Adrenal gland (tissue), 12 donors: ENCODE measurements around the gene SORBS2. TPM values are rescaled to one million over a fixed set of nuclear protein-coding genes. Genes with fewer than 3 reads are reported as not detected.
A peak's percentile ranks its signal among the peaks of the same experiment; 100 is the strongest.

Source experiments
- DNase-seq, 7 donors: peaks; one replicate each; pipeline ENCODE4 v3.0.0-alpha.2; 2019 to 2020
- H3K27ac ChIP-seq, 5 donors: fragments of 200-600 bp; sonication (generic) in 4 of 5; 1 replicate in 3 of 5; 2 replicates in 2 of 5; pipeline versions ENCODE4 v1.5.1 to v1.8.0; 2016 to 2020; ENCODE audit warnings: mild to moderate bottlenecking in 1 of 5
- H3K27me3 ChIP-seq: fragments of 200-600 bp; 2 replicates; pipeline ENCODE4 v1.8.0; 2021
- H3K36me3 ChIP-seq, 2 donors: fragments of 200-600 bp; replicated peaks in 1 of 2; 1 replicate in 1 of 2; 2 replicates in 1 of 2; pipeline versions ENCODE4 v1.5.1 to v1.8.0; 2018 to 2022
- H3K4me1 ChIP-seq, 2 donors: fragments of 200-600 bp; replicated peaks in 1 of 2; 1 replicate in 1 of 2; 2 replicates in 1 of 2; pipeline versions ENCODE4 v1.5.1 to v1.8.0; 2018 to 2021
- H3K4me3 ChIP-seq, 4 donors: fragments of 200-600 bp; sonication (generic) in 3 of 4; one replicate each; pipeline ENCODE4 v1.5.1; 2016 to 2018
- H3K9me3 ChIP-seq, 3 donors: fragments of 200-600 bp; sonication (generic) in 1 of 3; replicated peaks in 1 of 3; 1 replicate in 2 of 3; 2 replicates in 1 of 3; pipeline versions ENCODE4 v1.5.1 to v1.8.0; 2016 to 2021
- POLR2A ChIP-seq, 2 donors: fragments of 450-650 bp; IDR thresholded peaks; one replicate each; pipeline ENCODE4 v1.6.1; 2017; ENCODE audit warnings: antibody characterized with exemption in 2 of 2, mild to moderate bottlenecking in 2 of 2, moderate library complexity in 1 of 2
- WGBS, 4 donors: extraction: QIAGEN DNeasy Blood & Tissue Kit in 2 of 4; methylation state at CpG; one replicate each; pipeline versions ENCODE4 v1.1.5 to v1.1.7; 2013 to 2017; 5-methylcytosine and 5-hydroxymethylcytosine counted together
- intact Hi-C, 2 donors: fragments of 100-400 bp; cut with DNase I; formaldehyde crosslinking; loops; one replicate each; pipeline versions ENCODE4 v1.14.1 to v1.15.0; 2022 to 2023
- polyA plus RNA-seq, 3 donors: library from polyadenylated mRNA; stranded (reverse); fragments of 200-250 nt in 2 of 3; fragments of 350-450 nt in 1 of 3; fragmentation: Illumina TruSeq in 1 of 3; extraction: RNeasy Lipid Tissue Mini Kit (QIAGEN cat#74804) in 1 of 3; gene quantifications; one replicate each; pipeline ENCODE4 v1.2.3, GENCODE V29; 2013 to 2014
- total RNA-seq, 9 donors: library from RNA; depleted of rRNA in 4 of 9; stranded (reverse); fragments of >200 nt in 4 of 9; fragments of 120-200 nt in 1 of 9; fragmentation: NEBNext Ultra II Directional in 1 of 9; extraction: Animal tissue kit (Norgen Biotek cat#: 25700) in 1 of 9; gene quantifications; one replicate each; pipeline versions ENCODE4 v1.1.0 to v1.2.4, GENCODE V29; 2013 to 2023
- TF ChIP-seq, protein P1 (sequence below), 6 experiments: fragments of 450-650 bp in 4 of 6; fragments of 200-600 bp in 2 of 6; sonication (generic) in 1 of 6; IDR thresholded peaks; 1 replicate in 5 of 6; 2 replicates in 1 of 6; pipeline versions ENCODE4 v1.5.1 to v1.8.0; 2016 to 2021; ENCODE audit warnings: antibody characterized with exemption in 6 of 6, mild to moderate bottlenecking in 2 of 6, moderate library complexity in 1 of 6
- donor health status: healthy with polysubstance abuse.
- donor health status: Bipolar disorder and iron deficiency.
- donor health status: DM: yes; HTN: yes; CAD: no.
- donor health status: DM: no; HTN: no; CAD: no.
- donor health status: DM: no; HTN: no; CAD: no.
- donor health status: DM: yes; HTN: yes; CAD: no.

SORBS2 gene
- total and polyA plus RNA-seq, 12 donors, result 126 to 875 (median 582) TPM

DNA sequence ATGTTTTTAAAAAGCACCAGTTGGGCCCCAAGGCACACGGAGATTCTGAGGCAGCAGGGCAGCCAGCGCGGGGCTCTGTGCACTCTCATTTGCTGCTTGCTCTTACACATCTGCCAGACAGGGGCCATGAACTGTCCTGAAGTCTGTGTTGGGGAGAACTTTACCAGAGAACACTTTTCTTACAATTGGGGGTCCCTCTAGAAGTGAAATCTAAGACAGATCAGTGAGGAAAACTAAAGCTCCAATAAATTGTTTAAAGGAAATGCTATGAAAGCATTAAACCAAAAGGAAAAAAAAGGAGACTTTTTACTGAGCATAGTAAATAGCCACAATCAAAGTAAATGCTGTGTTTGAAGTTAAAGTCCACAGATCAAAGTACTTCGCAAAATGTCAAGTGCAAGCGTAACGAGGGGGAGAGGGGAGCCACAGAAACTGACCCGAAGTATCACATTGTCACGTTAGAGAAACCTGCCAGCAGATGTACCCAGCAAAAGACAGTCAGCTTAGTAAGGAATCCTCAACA, 37.8 kb downstream of the SORBS2 start:
- 24 to 41% (median 26%) methylated on average over 8 of the region's 8 CpGs for WGBS, 4 donors
- DNase-seq, result peak in 5 of 7 donors; percentile 46 to 61 (median 54)

DNA sequence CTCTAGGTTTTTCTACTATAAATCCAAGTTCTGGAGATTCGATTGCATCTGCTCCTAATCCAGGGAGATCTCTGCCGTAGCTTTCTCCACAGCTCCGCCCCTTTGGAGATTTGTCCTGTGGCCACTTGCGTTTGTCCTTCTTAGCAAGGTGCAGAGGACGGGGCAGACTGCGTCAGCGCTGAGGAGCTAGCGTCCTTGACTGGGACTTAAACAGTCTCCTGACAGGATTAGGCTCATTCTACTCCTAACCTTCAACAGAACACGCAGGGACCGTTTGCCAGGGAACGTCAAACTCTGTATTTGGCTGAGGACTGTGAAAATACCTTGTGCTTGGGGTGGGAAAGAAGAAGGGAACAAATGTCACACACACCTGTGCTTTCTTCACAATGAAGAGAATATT, 38.6 kb downstream of the SORBS2 start:
- peak; percentile 86 to 93 (median 91) for DNase-seq
- H3K27me3 ChIP-seq, result no peaks in the 10 kb centered on the region
- 22 to 38% (median 27%) methylated on average over 9 to 11 of the region's 11 CpGs for WGBS, 4 donors
- intact Hi-C loops, result no loop called here
- H3K36me3 ChIP-seq, result no peaks in the 10 kb centered on the region
- peak overlapping the region in 2 of 4 donors; percentile 31 to 46 for H3K4me3 ChIP-seq
- peaks cover 15 to 49% of the 10 kb centered on the region in 2 donors for H3K4me1 ChIP-seq
- peak overlapping the region; percentile 22 to 90 (median 85) for H3K27ac ChIP-seq
- H3K9me3 ChIP-seq, result no peaks in the 10 kb centered on the region
- peak; percentile 71 to 94 for TF ChIP-seq POLR2A (IDR thresholded peaks at IDR 0.05)
- TF ChIP-seq, protein P1, sequence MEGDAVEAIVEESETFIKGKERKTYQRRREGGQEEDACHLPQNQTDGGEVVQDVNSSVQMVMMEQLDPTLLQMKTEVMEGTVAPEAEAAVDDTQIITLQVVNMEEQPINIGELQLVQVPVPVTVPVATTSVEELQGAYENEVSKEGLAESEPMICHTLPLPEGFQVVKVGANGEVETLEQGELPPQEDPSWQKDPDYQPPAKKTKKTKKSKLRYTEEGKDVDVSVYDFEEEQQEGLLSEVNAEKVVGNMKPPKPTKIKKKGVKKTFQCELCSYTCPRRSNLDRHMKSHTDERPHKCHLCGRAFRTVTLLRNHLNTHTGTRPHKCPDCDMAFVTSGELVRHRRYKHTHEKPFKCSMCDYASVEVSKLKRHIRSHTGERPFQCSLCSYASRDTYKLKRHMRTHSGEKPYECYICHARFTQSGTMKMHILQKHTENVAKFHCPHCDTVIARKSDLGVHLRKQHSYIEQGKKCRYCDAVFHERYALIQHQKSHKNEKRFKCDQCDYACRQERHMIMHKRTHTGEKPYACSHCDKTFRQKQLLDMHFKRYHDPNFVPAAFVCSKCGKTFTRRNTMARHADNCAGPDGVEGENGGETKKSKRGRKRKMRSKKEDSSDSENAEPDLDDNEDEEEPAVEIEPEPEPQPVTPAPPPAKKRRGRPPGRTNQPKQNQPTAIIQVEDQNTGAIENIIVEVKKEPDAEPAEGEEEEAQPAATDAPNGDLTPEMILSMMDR (IDR thresholded peaks at IDR 0.05), result no peak

More for the DNA sequence above, 37.8 kb downstream of the SORBS2 start:
- no peaks in the 10 kb centered on the region for H3K36me3 ChIP-seq
- no peak for TF ChIP-seq POLR2A (IDR thresholded peaks at IDR 0.05)
- TF ChIP-seq, protein P1 (IDR thresholded peaks at IDR 0.05), result no peak
- H3K4me1 ChIP-seq, result peaks cover 15 to 49% of the 10 kb centered on the region in 2 donors
- no peaks in the 10 kb centered on the region for H3K9me3 ChIP-seq
- intact Hi-C loops, result no loop called here
- H3K27ac ChIP-seq, result peak overlapping the region; percentile 22 to 90 (median 85)
- H3K4me3 ChIP-seq, result peak overlapping the region in 2 of 4 donors; percentile 31 to 46
- no peaks in the 10 kb centered on the region for H3K27me3 ChIP-seq

DNA sequence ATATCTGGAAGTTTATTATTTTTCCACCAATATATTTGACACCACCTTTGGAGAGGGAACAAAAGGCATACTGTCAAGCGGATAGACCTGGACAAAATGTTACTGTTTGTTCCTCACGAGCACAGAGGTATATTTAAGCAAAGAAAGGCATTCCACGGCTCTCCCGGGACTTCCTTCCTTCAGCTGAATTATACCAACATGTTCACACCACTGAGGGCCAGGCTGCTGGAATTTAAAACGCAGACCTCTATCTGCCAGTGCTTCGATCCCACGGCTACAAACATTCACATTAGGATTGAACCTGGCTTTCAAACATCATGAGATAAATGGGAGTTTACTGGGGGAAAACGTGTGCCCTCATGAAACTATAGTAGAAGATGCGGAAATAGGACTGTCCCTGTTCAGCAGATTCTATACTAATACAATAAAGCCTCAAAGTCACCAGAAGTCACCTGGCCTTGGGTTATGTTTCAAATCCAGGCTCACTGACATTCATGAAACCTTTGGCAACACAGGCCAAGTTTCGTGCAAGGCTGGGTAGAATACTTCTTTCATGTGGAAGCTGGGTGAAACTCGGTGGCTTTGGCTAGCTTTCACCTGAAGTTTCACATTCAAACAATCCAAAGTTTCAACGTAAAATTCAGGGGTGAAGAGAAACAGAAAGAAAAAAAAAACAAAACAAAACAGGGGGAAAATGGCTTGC, 39.5 kb downstream of the SORBS2 start:
- H3K27ac ChIP-seq, result peak overlapping the region; percentile 22 to 90 (median 76)
- H3K36me3 ChIP-seq, result no peaks in the 10 kb centered on the region
- H3K27me3 ChIP-seq, result no peaks in the 10 kb centered on the region
- H3K9me3 ChIP-seq, result no peaks in the 10 kb centered on the region
- TF ChIP-seq POLR2A (IDR thresholded peaks at IDR 0.05), result peak in 1 of 2 donors; percentile 6
- TF ChIP-seq, protein P1 (IDR thresholded peaks at IDR 0.05), result no peak
- peaks cover 15 to 49% of the 10 kb centered on the region in 2 donors for H3K4me1 ChIP-seq
- H3K4me3 ChIP-seq, result peak overlapping the region in 1 of 4 donors; percentile 46
- 52 to 61% (median 57%) methylated on average over 12 of the region's 12 CpGs for WGBS, 4 donors
- DNase-seq, result peak in 1 of 7 donors; percentile 23
- intact Hi-C loops, result no loop called here

GRCh38 chr4:185771711-185772390, 40.1 kb downstream of the SORBS2 start:
- DNase-seq, result peak in 3 of 7 donors; percentile 41 to 54 (median 44)
- intact Hi-C loops, result no loop called here
- TF ChIP-seq, protein P1 (IDR thresholded peaks at IDR 0.05), result no peak
- TF ChIP-seq POLR2A (IDR thresholded peaks at IDR 0.05), result no peak
- 57 to 65% (median 58%) methylated on average over 7 of the region's 7 CpGs for WGBS, 4 donors
- peaks cover 15 to 49% of the 10 kb centered on the region in 2 donors for H3K4me1 ChIP-seq
- H3K36me3 ChIP-seq, result no peaks in the 10 kb centered on the region
- H3K27ac ChIP-seq, result peak overlapping the region; percentile 22 to 90 (median 76)
- H3K27me3 ChIP-seq, result no peaks in the 10 kb centered on the region
- H3K4me3 ChIP-seq, result no peak overlapping the region
- no peaks in the 10 kb centered on the region for H3K9me3 ChIP-seq
